Measurements from ENCODE around the gene TCF23. TPM values are rescaled to one million over a fixed set of nuclear protein-coding genes. Genes with fewer than 3 reads are reported as not detected.

The TCF23 gene
- polyA plus RNA-seq, 3 donors: not detected

GRCh38 chr2:27206346-27206745, 57.5 kb downstream of the TCF23 start:
- H3K27ac Mint-ChIP-seq: no peak overlapping the region
- no peaks in the 10 kb centered on the region for H3K27me3 ChIP-seq (ENCODE audit: control insufficient read depth in 2 of 2, insufficient read depth in 2 of 2, low read length in 2 of 2)
- no peak overlapping the region for H3K4me3 ChIP-seq (replicated peaks in 1 of 3; ENCODE audit: low read depth in 2 of 3, low read length in 3 of 3)
- H3K9me3 ChIP-seq (replicated peaks in 1 of 2; ENCODE audit: control insufficient read depth in 1 of 2, insufficient read depth in 1 of 2, low read length in 2 of 2): no peaks in the 10 kb centered on the region
- TF ChIP-seq CTCF (IDR thresholded peaks at IDR 0.05): no peak
- no peak overlapping the region for H3K4me2 ChIP-seq (replicated peaks; ENCODE audit: extremely low read depth, low read length, poor library complexity, severe bottlenecking)
- H4K20me1 ChIP-seq (ENCODE audit: insufficient read depth, low read length): no peaks in the 10 kb centered on the region
- no peak overlapping the region for H3K27ac ChIP-seq (ENCODE audit: low read depth in 1 of 2, low read length in 2 of 2)
- no peaks in the 10 kb centered on the region for H3K9me3 Mint-ChIP-seq
- intact Hi-C loops (cut with micrococcal nuclease): no loop called here
- no peaks in the 10 kb centered on the region for H3K27me3 Mint-ChIP-seq (ENCODE audit: low read depth in 3 of 3)
- H3K79me2 ChIP-seq (ENCODE audit: insufficient read depth, low read length): no peaks in the 10 kb centered on the region
- no peak overlapping the region for H2AFZ ChIP-seq (ENCODE audit: insufficient read depth, low read depth, low read length, poor library complexity, severe bottlenecking)
- H3K4me1 Mint-ChIP-seq: peaks cover 4% of the 10 kb centered on the region
- H3K4me1 ChIP-seq (ENCODE audit: control insufficient read depth in 1 of 2, insufficient read depth in 2 of 2, low read length in 2 of 2): peaks cover 4% of the 10 kb centered on the region in 2 donors
- WGBS (ENCODE audit: insufficient coverage): 100% methylated on average over 1 of the region's 6 CpGs
- H3K36me3 Mint-ChIP-seq: peaks cover 62 to 64% of the 10 kb centered on the region in 2 donors
- no peak for DNase-seq
- H3K9ac ChIP-seq (ENCODE audit: insufficient read depth, low read length, poor library complexity, severe bottlenecking): no peak overlapping the region
- peaks cover 62 to 84% of the 10 kb centered on the region in 2 donors for H3K36me3 ChIP-seq (replicated peaks in 1 of 2; ENCODE audit: control insufficient read depth in 1 of 2, insufficient read depth in 2 of 2, low read length in 2 of 2)
- no peak overlapping the region for H3K4me3 Mint-ChIP-seq

Other genes starting within 250 kb of the TCF23 start
- gene MAPRE3, start 178.4 kb upstream of the TCF23 start, polyA plus RNA-seq: 10 to 100 TPM in 1 of 3 donors, 1 to 10 TPM in 2; 2.4 to 14.4 (median 3.5) TPM
- 10 to 100 TPM; 18.3 to 61.7 (median 26.9) TPM for gene TMEM214, start 116.0 kb upstream of the TCF23 start, polyA plus RNA-seq
- 1 to 10 TPM; 4.4 to 4.8 (median 4.6) TPM for gene AGBL5, start 97.3 kb upstream of the TCF23 start, polyA plus RNA-seq
- gene OST4, start 77.3 kb upstream of the TCF23 start, polyA plus RNA-seq: 100 to 1,000 TPM; 209 to 635 (median 615) TPM
- gene EMILIN1, start 70.4 kb upstream of the TCF23 start, polyA plus RNA-seq: 1 to 10 TPM in 1 of 3 donors, under 1 TPM in 2; 0.43 to 1.0 (median 0.44) TPM
- 1 to 10 TPM; 3.4 to 7.3 (median 6.6) TPM for gene KHK, start 62.2 kb upstream of the TCF23 start, polyA plus RNA-seq
- not detected for gene CGREF1, start 29.9 kb upstream of the TCF23 start, polyA plus RNA-seq
- 1 to 10 TPM in 1 of 3 donors, under 1 TPM in 2; 0.08 to 1.2 (median 0.25) TPM for gene ABHD1, start 25.2 kb upstream of the TCF23 start, polyA plus RNA-seq
- gene PREB, start 14.4 kb upstream of the TCF23 start, polyA plus RNA-seq: 10 to 100 TPM; 70.0 to 78.2 (median 71.7) TPM
- not detected for gene PRR30, start 9.6 kb upstream of the TCF23 start, polyA plus RNA-seq
- gene ATRAID, start 63.0 kb downstream of the TCF23 start, polyA plus RNA-seq: 100 to 1,000 TPM; 120 to 298 (median 287) TPM
- 10 to 100 TPM in 2 of 3 donors, 1 to 10 TPM in 1; 8.1 to 21.7 (median 10.2) TPM for gene SLC5A6, start 63.3 kb downstream of the TCF23 start, polyA plus RNA-seq
- gene CAD, start 68.4 kb downstream of the TCF23 start, polyA plus RNA-seq: 10 to 100 TPM in 1 of 3 donors, 1 to 10 TPM in 1, under 1 TPM in 1; 0.71 to 17.3 (median 1.7) TPM
- under 1 TPM in 1 of 3 donors, not detected in 2; 0.08 TPM for gene SLC30A3, start 114.0 kb downstream of the TCF23 start, polyA plus RNA-seq
- not detected for gene DNAJC5G, start 126.4 kb downstream of the TCF23 start, polyA plus RNA-seq
- not detected for gene TRIM54, start 133.4 kb downstream of the TCF23 start, polyA plus RNA-seq
- 1 to 10 TPM in 1 of 3 donors, under 1 TPM in 2; 0.39 to 2.2 (median 0.60) TPM for gene UCN, start 159.4 kb downstream of the TCF23 start, polyA plus RNA-seq
- 100 to 1,000 TPM; 136 to 160 (median 160) TPM for gene MPV17, start 174.1 kb downstream of the TCF23 start, polyA plus RNA-seq
- gene GTF3C2, start 207.8 kb downstream of the TCF23 start, polyA plus RNA-seq: 10 to 100 TPM; 34.4 to 70.8 (median 41.7) TPM
- 10 to 100 TPM; 29.5 to 42.3 (median 39.3) TPM for gene EIF2B4, start 221.3 kb downstream of the TCF23 start, polyA plus RNA-seq
- 100 to 1,000 TPM in 2 of 3 donors, 10 to 100 TPM in 1; 86.6 to 338 (median 291) TPM for gene SNX17, start 221.6 kb downstream of the TCF23 start, polyA plus RNA-seq
- 10 to 100 TPM in 1 of 3 donors, 1 to 10 TPM in 2; 2.4 to 36.8 (median 2.6) TPM for gene ZNF513, start 231.7 kb downstream of the TCF23 start, polyA plus RNA-seq